Transverse colon (tissue), 4 donors: ENCODE data around the gene SH2D2A.

ENCODE experiments used
- CTCF ChIP-seq, 5 experiments: fragments of 200-600 bp in 3 of 5; fragments of 450-650 bp in 2 of 5; sonication (generic) in 3 of 5; IDR thresholded peaks; 1 replicate in 2 of 5; 2 replicates in 3 of 5; pipeline ENCODE4 v1.5.1; 2016 to 2017; ENCODE audit warnings: antibody characterized with exemption in 5 of 5, inconsistent platforms in 3 of 5, mild to moderate bottlenecking in 2 of 5, moderate library complexity in 1 of 5
- EP300 ChIP-seq: sonication (generic); formaldehyde crosslinking; IDR thresholded peaks from one replicate; pipeline ENCODE4 v1.6.1; 2017; ENCODE audit warnings: antibody characterized with exemption, low read depth
- POLR2A ChIP-seq: fragments of 450-650 bp; IDR thresholded peaks from one replicate; pipeline ENCODE4 v1.6.1; 2016; ENCODE audit warnings: antibody characterized with exemption, mild to moderate bottlenecking, moderate library complexity
- POLR2AphosphoS5 ChIP-seq, 3 donors: sonication (generic); formaldehyde crosslinking; IDR thresholded peaks; one replicate each; pipeline ENCODE4 v1.6.1; 2016; ENCODE audit warnings: antibody characterized with exemption in 3 of 3

DNA sequence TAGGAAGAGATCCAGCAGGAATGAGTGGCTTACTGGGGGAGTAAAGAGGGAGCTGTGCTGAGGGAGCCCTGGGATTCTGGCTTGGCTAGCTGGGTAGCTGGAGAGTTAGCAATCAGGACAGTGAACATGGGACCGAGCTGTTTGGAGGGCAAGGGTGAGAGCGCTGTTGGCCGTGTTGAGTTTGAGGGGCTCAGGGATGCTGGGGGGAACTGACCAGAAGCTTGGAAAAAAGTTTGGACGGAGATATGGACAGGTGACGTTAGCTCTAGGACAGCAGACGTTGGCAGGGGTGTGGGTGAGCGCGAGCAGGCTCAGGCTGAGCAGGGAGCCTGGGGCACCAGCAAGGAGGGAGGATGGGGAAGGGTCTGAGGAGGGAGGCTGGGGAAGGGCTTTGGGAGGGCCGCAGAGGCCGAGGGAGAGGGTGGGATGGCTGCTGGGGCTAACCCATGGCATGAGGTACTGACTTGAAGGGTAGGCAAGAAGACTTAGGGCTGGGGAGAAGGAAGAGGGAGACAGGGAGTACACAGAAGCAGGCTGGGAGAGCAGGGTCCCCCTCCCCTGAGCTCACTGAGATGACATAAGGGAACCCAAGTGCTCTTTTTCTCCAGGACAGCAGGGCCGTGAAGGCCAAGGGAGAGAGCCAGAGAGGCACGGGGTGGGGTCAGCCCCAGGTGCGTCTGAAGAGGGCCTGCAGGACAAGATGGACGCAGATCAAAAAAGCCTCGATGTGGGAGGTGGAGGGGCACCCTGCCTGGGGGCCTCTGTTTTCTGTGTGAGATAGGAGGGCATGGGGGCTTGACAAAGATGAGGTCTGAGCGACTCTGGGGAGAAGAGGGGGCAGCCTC lies 8.2 kb downstream of the SH2D2A start:
- TF ChIP-seq POLR2AphosphoS5 (IDR thresholded peaks at IDR 0.05) (no peak), POLR2A (no peak), CTCF (IDR thresholded peaks at IDR 0.05) (no peak), EP300 (no peak)
